Endothelial cell of umbilical vein (primary cell): ENCODE measurements around the gene MYH8. TPM values are rescaled to one million over a fixed set of nuclear protein-coding genes. Genes with fewer than 3 reads are reported as not detected.

Source experiments
- BruUV-seq: library from RNA; stranded (reverse); fragments of 400-500 nt; replicated peaks from 2 replicates; lab custom pipeline; 2021; lab: Mats Ljungman, UMichigan
- CTCF ChIA-PET: fragments of 300-600, 350-600 bp; sonication (Branson Sonifier 250); formaldehyde crosslinking; loops from one replicate; lab custom pipeline; 2021; ENCODE audit warnings: antibody characterized with exemption, inconsistent platforms; lab: Charles Lee
- POLR2A ChIA-PET: fragments of 300-600, 350-600 bp; sonication (Branson Sonifier 250); formaldehyde crosslinking; loops from one replicate; lab custom pipeline; 2021; ENCODE audit warnings: antibody characterized with exemption, inconsistent platforms; lab: Charles Lee
- DNase-seq: peaks from one replicate; pipeline ENCODE4 v3.0.0-alpha.2; 2011; ENCODE audit warnings: low read depth, low spot score
- FAIRE-seq: peaks from 2 replicates; lab custom pipeline; 2011; peaks lifted over from hg19 to GRCh38; lab: Jason Lieb, UNC
- H2AFZ ChIP-seq: 2 replicates; pipeline ENCODE4 v1.6.0; 2012; ENCODE audit warnings: low read depth, low read length, control low read depth, inconsistent platforms
- H3K27ac ChIP-seq: 2 replicates; pipeline ENCODE4 v1.5.1; 2011; ENCODE audit warnings: low read depth, mild to moderate bottlenecking, control low read depth, low read length, moderate library complexity; ENCODE audit not compliant: insufficient read depth
- H3K27me3 ChIP-seq, 2 experiments: 2 replicates each; pipeline versions ENCODE4 v1.6.0 to v1.6.1; 2011; ENCODE audit warnings: low read length in 2 of 2, mixed read lengths in 1 of 2; ENCODE audit not compliant: control insufficient read depth in 2 of 2, insufficient read depth in 2 of 2
- H3K36me3 ChIP-seq, 2 experiments: 2 replicates in 1 of 2; 3 replicates in 1 of 2; pipeline ENCODE4 v1.5.1; 2011; ENCODE audit warnings: low read length in 2 of 2, mild to moderate bottlenecking in 1 of 2, moderate library complexity in 1 of 2; ENCODE audit not compliant: control insufficient read depth in 2 of 2, insufficient read depth in 2 of 2; ENCODE audit errors: extremely low read depth in 1 of 2
- H3K4me1 ChIP-seq: 3 replicates; pipeline ENCODE4 v1.5.1; 2011; ENCODE audit warnings: mild to moderate bottlenecking, low read length; ENCODE audit not compliant: control insufficient read depth, insufficient read depth; ENCODE audit errors: extremely low read depth
- H3K4me2 ChIP-seq: 2 replicates; pipeline ENCODE4 v1.6.1; 2011; ENCODE audit warnings: low read length, control low read depth, mixed read lengths; ENCODE audit not compliant: insufficient read depth
- H3K4me3 ChIP-seq, 3 experiments: fragments of 200-600 bp in 1 of 3; sonication (generic), shearing (Covaris generic) in 1 of 3; replicated peaks in 1 of 3; 2 replicates each; pipeline ENCODE4 v1.5.1; 2011 to 2016; ENCODE audit warnings: control low read depth in 3 of 3, low read length in 3 of 3, mild to moderate bottlenecking in 2 of 3, inconsistent platforms in 1 of 3, low read depth in 1 of 3, moderate library complexity in 1 of 3; ENCODE audit not compliant: insufficient read depth in 1 of 3
- H3K79me2 ChIP-seq: 2 replicates; pipeline ENCODE4 v1.6.0; 2012; ENCODE audit warnings: low read length, inconsistent platforms; ENCODE audit not compliant: control insufficient read depth, insufficient read depth
- H3K9ac ChIP-seq: replicated peaks from 2 replicates; pipeline ENCODE3; 2011; ENCODE audit warnings: low read length, control low read depth; ENCODE audit not compliant: insufficient read depth; ENCODE audit errors: extremely low read depth
- H3K9me1 ChIP-seq: replicated peaks from 3 replicates; pipeline ENCODE4 v1.6.0; 2011; ENCODE audit warnings: mild to moderate bottlenecking, low read length; ENCODE audit not compliant: control insufficient read depth, insufficient read depth; ENCODE audit errors: extremely low read depth
- H3K9me3 ChIP-seq: replicated peaks from 2 replicates; pipeline ENCODE4 v1.5.1; 2012; ENCODE audit warnings: low read length, inconsistent platforms; ENCODE audit not compliant: control insufficient read depth, insufficient read depth
- H4K20me1 ChIP-seq: replicated peaks from 2 replicates; pipeline ENCODE3; 2011; ENCODE audit warnings: mild to moderate bottlenecking, low read length; ENCODE audit not compliant: control insufficient read depth, insufficient read depth; ENCODE audit errors: extremely low read depth
- CTCF ChIP-seq, 2 donors: IDR thresholded peaks; 1 replicate in 1 of 2; 2 replicates in 1 of 2; pipeline ENCODE4 v1.5.1; 2011; ENCODE audit warnings: low read length in 2 of 2, mild to moderate bottlenecking in 2 of 2, moderate library complexity in 2 of 2, control low read depth in 1 of 2, inconsistent platforms in 1 of 2, low read depth in 1 of 2; ENCODE audit not compliant: insufficient read depth in 1 of 2; ENCODE audit errors: extremely low read depth in 1 of 2
- EZH2 ChIP-seq: IDR thresholded peaks from 2 replicates; pipeline ENCODE4 v1.6.1; 2012; ENCODE audit warnings: borderline replicate concordance, low read depth, mild to moderate bottlenecking, moderate library complexity, low read length, inconsistent platforms; ENCODE audit not compliant: severe bottlenecking
- FOS ChIP-seq: IDR thresholded peaks from 2 replicates; pipeline ENCODE4 v1.6.1; 2011; ENCODE audit warnings: mild to moderate bottlenecking, low read length, moderate library complexity, borderline replicate concordance; ENCODE audit not compliant: insufficient read depth
- GATA2 ChIP-seq: IDR thresholded peaks from 2 replicates; pipeline ENCODE4 v1.7.0; 2011; ENCODE audit warnings: low read depth, mild to moderate bottlenecking, moderate library complexity, mixed read lengths, low read length; ENCODE audit not compliant: insufficient read length, insufficient read depth
- JUN ChIP-seq: IDR thresholded peaks from 2 replicates; pipeline ENCODE4 v1.6.1; 2011; ENCODE audit warnings: borderline replicate concordance, low read depth; ENCODE audit not compliant: insufficient read length, insufficient read depth
- MAX ChIP-seq: IDR thresholded peaks from 2 replicates; pipeline ENCODE4 v1.6.1; 2011; ENCODE audit not compliant: insufficient read depth, insufficient read length
- MYC ChIP-seq: IDR thresholded peaks from one replicate; pipeline ENCODE4 v1.6.1; 2011; ENCODE audit warnings: mild to moderate bottlenecking, low read depth, low read length
- POLR2A ChIP-seq: IDR thresholded peaks from 2 replicates; pipeline ENCODE4 v1.6.1; 2012; ENCODE audit warnings: low read depth, mild to moderate bottlenecking, control low read depth, low read length
- POLR2AphosphoS5 ChIP-seq: IDR thresholded peaks from 2 replicates; pipeline ENCODE4 v1.6.1; 2012; ENCODE audit warnings: low read depth, mild to moderate bottlenecking, control low read depth, low read length, moderate library complexity; ENCODE audit not compliant: insufficient read depth
- dilution Hi-C: fragments of 300-500 bp; cut with MboI; formaldehyde crosslinking; loops from one replicate; pipeline ENCODE4 v1.15.0; 2019; ENCODE audit warnings: low sequenced_read_pairs; ENCODE audit not compliant: extremely low pct_ligation_motif_present
- intact Hi-C: fragments of 100-400 bp; cut with micrococcal nuclease; formaldehyde crosslinking; loops from one replicate; pipeline ENCODE4 v1.10.0; 2022
- polyA plus RNA-seq, 4 experiments: library from polyadenylated mRNA; depleted of rRNA in 3 of 4; stranded (reverse) in 3 of 4; unstranded in 1 of 4; fragments of >200 nt; gene quantifications; 2 replicates each; pipeline versions ENCODE4 v1.2.1 to v1.2.3, GENCODE V29; 2011 to 2012; ENCODE audit warnings: missing spikeins in 1 of 4
- total RNA-seq: library from RNA; stranded (reverse); gene quantifications from 2 replicates; pipeline ENCODE4 v1.2.3, GENCODE V29; 2021

MYH8 gene
- total and polyA plus RNA-seq, 2 donors (not counting 3 experiments of a cell fraction or from before 2014, with no cell fraction given): not detected

DNA sequence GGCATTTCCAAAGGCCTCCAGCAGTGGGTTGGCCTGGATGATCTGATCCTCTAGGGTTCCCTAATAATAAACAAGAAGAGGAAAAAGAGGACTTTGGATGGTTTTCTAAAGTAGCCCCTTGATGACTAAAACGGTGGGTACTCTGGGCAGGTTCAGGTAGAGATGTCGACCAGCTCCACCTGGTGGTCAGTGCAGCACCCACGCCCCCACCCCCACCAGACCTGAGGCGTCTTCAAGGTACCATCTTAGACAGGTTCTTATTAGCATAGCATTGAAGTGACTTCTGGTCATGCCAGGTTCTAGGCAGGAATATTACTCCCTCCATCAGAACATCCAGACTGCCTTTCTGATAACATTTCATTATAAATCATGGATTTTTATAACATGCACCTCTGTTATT is 64.0 kb downstream of the MYH8 start:
- no peak overlapping the region for H3K27ac ChIP-seq
- H3K4me1 ChIP-seq: no peaks in the 10 kb centered on the region
- H3K9me1 ChIP-seq: no peaks in the 10 kb centered on the region
- no peaks in the 10 kb centered on the region for H3K79me2 ChIP-seq
- H3K36me3 ChIP-seq: no peaks in the 10 kb centered on the region
- dilution Hi-C loops (no loop called here), intact Hi-C loops (no loop called here)
- FAIRE-seq (no peak), DNase-seq (no peak)
- CTCF ChIA-PET: no interaction called here
- H4K20me1 ChIP-seq: no peaks in the 10 kb centered on the region
- no TSS peak for BruUV-seq
- H3K4me3 ChIP-seq: no peak overlapping the region
- peaks cover 2% of the 10 kb centered on the region for H3K9me3 ChIP-seq
- no peak overlapping the region for H3K9ac ChIP-seq
- H3K27me3 ChIP-seq: no peaks in the 10 kb centered on the region
- H2AFZ ChIP-seq: no peak overlapping the region
- H3K4me2 ChIP-seq: no peak overlapping the region
- POLR2A ChIA-PET: no interaction called here
- TF ChIP-seq POLR2AphosphoS5 (no peak), POLR2A (no peak), MAX (no peak), CTCF (IDR thresholded peaks at IDR 0.05; ENCODE audit: extremely low read depth in 1 of 2, insufficient read depth in 1 of 2, low read depth in 1 of 2, low read length in 2 of 2) (peak in 1 of 2 donors; percentile 12)

GRCh38 chr17:10354651-10355050 is 67.1 kb downstream of the MYH8 start:
- no peak overlapping the region for H3K4me2 ChIP-seq
- ChIA-PET POLR2A (interaction anchor here (0.6 kb wide), 1 partner anchor 9 kb away, joined by 4 read pairs; no protein-coding TSS in a partner anchor), CTCF (no interaction called here)
- peaks cover 2% of the 10 kb centered on the region for H3K9me3 ChIP-seq
- no peak overlapping the region for H3K4me3 ChIP-seq
- no peak for DNase-seq
- dilution Hi-C loops (no loop called here), intact Hi-C loops (no loop called here)
- no peaks in the 10 kb centered on the region for H3K27me3 ChIP-seq
- H2AFZ ChIP-seq: no peak overlapping the region
- no TSS peak for BruUV-seq
- TF ChIP-seq EZH2 (no peak), POLR2A (no peak), MAX (no peak), MYC (no peak), CTCF (IDR thresholded peaks at IDR 0.05; ENCODE audit: extremely low read depth in 1 of 2, insufficient read depth in 1 of 2, low read depth in 1 of 2, low read length in 2 of 2) (no peak), POLR2AphosphoS5 (no peak), GATA2 (no peak), FOS (no peak), JUN (no peak)
- H3K4me1 ChIP-seq: no peaks in the 10 kb centered on the region
- no peak overlapping the region for H3K9ac ChIP-seq
- no peak for FAIRE-seq
- H3K36me3 ChIP-seq: no peaks in the 10 kb centered on the region
- H3K79me2 ChIP-seq: no peaks in the 10 kb centered on the region
- H3K27ac ChIP-seq: no peak overlapping the region
- H4K20me1 ChIP-seq: no peaks in the 10 kb centered on the region
- H3K9me1 ChIP-seq: no peaks in the 10 kb centered on the region
